GM19238 (cell line): ENCODE results near the gene CCDC57.
"Not testable (repeated sequence)": the region's sequence is repeated elsewhere in the genome, so short reads cannot be mapped to it uniquely, and the experiment has no call there.

Source experiments
- DNase-seq: peaks from one replicate; pipeline ENCODE4 v3.0.0; 2011; ENCODE audit warnings: low spot score; ENCODE audit not compliant: insufficient read length

CCDC57 gene

GRCh38 chr17:82225368-82226029 lies 12.9 kb upstream of the CCDC57 start:
- DNase-seq: no peak

- no peak for DNase-seq
These were observed 12.0 kb upstream of the CCDC57 start for GRCh38 chr17:82224666-82225065.

- DNase-seq: no peak
These were observed 10.9 kb upstream of the CCDC57 start for GRCh38 chr17:82223517-82223916.

- no peak for DNase-seq
These were observed 10.2 kb upstream of the CCDC57 start for GRCh38 chr17:82222816-82223215.

GRCh38 chr17:82221341-82221902 lies 8.8 kb upstream of the CCDC57 start:
- no peak for DNase-seq

GRCh38 chr17:82219753-82220709 lies 7.4 kb upstream of the CCDC57 start:
- no peak for DNase-seq

- DNase-seq: no peak
These were observed 6.4 kb upstream of the CCDC57 start for GRCh38 chr17:82219083-82219482.

GRCh38 chr17:82218349-82219075 lies 5.9 kb upstream of the CCDC57 start:
- DNase-seq: no peak

- DNase-seq: no peak
These were observed 5.0 kb upstream of the CCDC57 start for GRCh38 chr17:82217530-82218204.

GRCh38 chr17:82217120-82217529 lies 4.5 kb upstream of the CCDC57 start:
- DNase-seq: no peak

- no peak for DNase-seq
These were observed 3.9 kb upstream of the CCDC57 start for GRCh38 chr17:82216301-82217119.

GRCh38 chr17:82215972-82216300 lies 3.3 kb upstream of the CCDC57 start:
- no peak for DNase-seq

- DNase-seq: no peak
These were observed 2.7 kb upstream of the CCDC57 start for GRCh38 chr17:82215095-82215971.

GRCh38 chr17:82214012-82214628 lies 1.5 kb upstream of the CCDC57 start:
- no peak for DNase-seq

- DNase-seq: no peak
These were observed 789 bp upstream of the CCDC57 start for GRCh38 chr17:82213251-82214011.

GRCh38 chr17:82210655-82211054 lies 2.0 kb downstream of the CCDC57 start:
- not testable (repeated sequence) for DNase-seq

GRCh38 chr17:82205720-82206508 lies 6.7 kb downstream of the CCDC57 start:
- DNase-seq: peak; percentile 88
